Mucosa of descending colon (tissue), 3 donors: ENCODE results near the gene TLR6. TPM values are rescaled to one million over a fixed set of nuclear protein-coding genes. Genes with fewer than 3 reads are reported as not detected.

Experiments
- ATAC-seq: fragments of 200-7000 bp; cut with Tn5 transposase; one replicate; pipeline ENCODE4 v1.9.1; 2020; ENCODE audit warnings: mild to moderate bottlenecking, moderate library complexity
- DNase-seq, 3 donors: peaks; one replicate each; pipeline ENCODE4 v3.0.0-alpha.2; 2020
- H3K36me3 ChIP-seq: fragments of 200-600 bp; one replicate; pipeline ENCODE4 v1.8.0; 2021; ENCODE audit warnings: low read depth, mild to moderate bottlenecking
- H3K4me1 ChIP-seq: fragments of 200-600 bp; one replicate; pipeline ENCODE4 v1.8.0; 2021; ENCODE audit warnings: low read depth, mild to moderate bottlenecking
- H3K4me3 ChIP-seq: fragments of 200-600 bp; one replicate; pipeline ENCODE4 v1.8.0; 2021; ENCODE audit warnings: mild to moderate bottlenecking
- H3K9me3 ChIP-seq: fragments of 200-600 bp; one replicate; pipeline ENCODE4 v1.8.0; 2021; ENCODE audit warnings: mild to moderate bottlenecking
- CTCF ChIP-seq: fragments of 200-600 bp; IDR thresholded peaks from one replicate; pipeline ENCODE4 v1.8.0; 2022; ENCODE audit warnings: antibody characterized with exemption, mild to moderate bottlenecking
- intact Hi-C, 2 donors: fragments of 100-400 bp; cut with DNase I in 1 of 2; cut with micrococcal nuclease in 1 of 2; formaldehyde crosslinking; loops; one replicate each; pipeline versions ENCODE4 v1.11.0 to v1.11.1; 2022; cut with DNase I, micrococcal nuclease
- total RNA-seq, 3 donors: library from RNA; stranded (reverse); fragmentation: NEBNext Ultra II Directional in 2 of 3; extraction: Animal tissue kit (Norgen Biotek cat#: 25700) in 2 of 3; gene quantifications; one replicate each; pipeline versions ENCODE4 v1.2.1 to v1.2.4, GENCODE V29; 2021 to 2023
- donor health status: DM: no; HTN: no; CAD: no; lungs with moderate emphysema.
- donor health status: DM: no; HTN: no; CAD: no.
- donor health status: DM: no; HTN: yes; CAD: no.

The TLR6 gene
- total RNA-seq, 3 donors from 2014 or later: 1.3 to 3.6 (median 2.3) TPM

GRCh38 chr4:38889143-38889542 lies 32.5 kb upstream of the TLR6 start:
- no peak for TF ChIP-seq CTCF
- Histone ChIP-seq H3K4me3 (no peak overlapping the region), H3K36me3 (no peaks in the 10 kb centered on the region), H3K9me3 (no peaks in the 10 kb centered on the region), H3K4me1 (peaks cover 29% of the 10 kb centered on the region)
- DNase-seq (no peak), ATAC-seq (peak; percentile 41)
- intact Hi-C loops: no loop called here

- H3K9me3 ChIP-seq: no peaks in the 10 kb centered on the region
- TF ChIP-seq CTCF: no peak
- H3K4me3 ChIP-seq: no peak overlapping the region
- no peak for ATAC-seq
- intact Hi-C loops: no loop called here
- H3K36me3 ChIP-seq: no peaks in the 10 kb centered on the region
- H3K4me1 ChIP-seq: peaks cover under 1% of the 10 kb centered on the region
- no peak for DNase-seq
These were observed 27.6 kb upstream of the TLR6 start for GRCh38 chr4:38884254-38884653.

- DNase-seq (no peak), ATAC-seq (no peak)
- intact Hi-C loops: no loop called here
- no peak overlapping the region for H3K4me3 ChIP-seq
- H3K36me3 ChIP-seq: no peaks in the 10 kb centered on the region
- TF ChIP-seq CTCF: no peak
- H3K4me1 ChIP-seq: peaks cover 13% of the 10 kb centered on the region
- no peaks in the 10 kb centered on the region for H3K9me3 ChIP-seq
These were observed 20.0 kb upstream of the TLR6 start for GRCh38 chr4:38876636-38877035.

GRCh38 chr4:38873290-38873944 lies 16.8 kb upstream of the TLR6 start:
- TF ChIP-seq CTCF: no peak
- peaks cover 21% of the 10 kb centered on the region for H3K4me1 ChIP-seq
- ATAC-seq (peak; percentile 23), DNase-seq (no peak)
- no peaks in the 10 kb centered on the region for H3K36me3 ChIP-seq
- H3K4me3 ChIP-seq: no peak overlapping the region
- intact Hi-C loops: no loop called here
- no peaks in the 10 kb centered on the region for H3K9me3 ChIP-seq

- Histone ChIP-seq H3K4me1 (peaks cover 21% of the 10 kb centered on the region), H3K9me3 (no peaks in the 10 kb centered on the region), H3K36me3 (no peaks in the 10 kb centered on the region), H3K4me3 (no peak overlapping the region)
- peak in 1 of 3 donors; percentile 52 for DNase-seq
- intact Hi-C loops: no loop called here
- no peak for TF ChIP-seq CTCF
- peak; percentile 82 for ATAC-seq
These were observed 16.0 kb upstream of the TLR6 start for GRCh38 chr4:38872620-38873019.

- Histone ChIP-seq H3K9me3 (no peaks in the 10 kb centered on the region), H3K4me1 (peaks cover 27% of the 10 kb centered on the region), H3K36me3 (no peaks in the 10 kb centered on the region), H3K4me3 (no peak overlapping the region)
- intact Hi-C loops: no loop called here
- TF ChIP-seq CTCF: no peak
- DNase-seq (no peak), ATAC-seq (no peak)
These were observed 15.0 kb upstream of the TLR6 start for GRCh38 chr4:38871593-38871992.
